ENCODE data around the gene C1orf21. TPM values are rescaled to one million over a fixed set of nuclear protein-coding genes. Genes with fewer than 3 reads are reported as not detected.

Gene C1orf21
- total RNA-seq, 2 donors from 2014 or later: 8.3 to 10.2 TPM

DNA sequence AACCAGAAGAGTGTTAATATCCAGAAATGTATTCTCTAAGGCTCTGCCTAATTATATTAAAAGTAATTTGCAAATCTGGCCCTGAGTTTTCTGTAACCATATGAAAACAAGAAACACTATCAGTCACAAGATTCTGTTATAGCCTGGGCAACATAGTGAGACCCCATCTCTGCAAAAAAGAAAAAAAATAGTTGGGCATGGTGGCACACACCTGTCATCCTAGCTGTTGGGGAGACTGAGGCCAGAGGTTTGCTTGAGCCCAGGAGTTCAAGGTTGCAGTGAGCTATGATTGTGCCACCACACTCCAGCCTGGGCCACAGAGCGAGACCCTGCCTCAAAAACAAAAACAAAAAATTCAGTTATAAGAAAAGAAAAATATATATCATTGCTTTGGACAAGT is 25.6 kb downstream of the C1orf21 start:
- Histone ChIP-seq H3K4me1 (peaks cover 15% of the 10 kb centered on the region), H3K36me3 (replicated peaks in 1 of 2; ENCODE audit: insufficient read depth in 1 of 2, low read depth in 2 of 2) (no peaks in the 10 kb centered on the region), H3K4me3 (no peak overlapping the region), H3K27ac (no peak overlapping the region), H3K27me3 (no peaks in the 10 kb centered on the region), H3K9me3 (no peaks in the 10 kb centered on the region)
- DNase-seq: no peak
- ATAC-seq: no peak
- intact Hi-C loops (cut with DNase I): no loop called here
- 100% methylated on average over 1 of the region's 1 CpG for WGBS, 2 donors
- no peak for TF ChIP-seq CTCF (IDR thresholded peaks at IDR 0.05)
- TF ChIP-seq POLR2A (IDR thresholded peaks at IDR 0.05): no peak

GRCh38 chr1:184416481-184416880 is 29.7 kb downstream of the C1orf21 start:
- no peaks in the 10 kb centered on the region for H3K36me3 ChIP-seq (replicated peaks in 1 of 2; ENCODE audit: insufficient read depth in 1 of 2, low read depth in 2 of 2)
- TF ChIP-seq CTCF (IDR thresholded peaks at IDR 0.05) (no peak), POLR2A (IDR thresholded peaks at IDR 0.05) (no peak)
- no peak overlapping the region for H3K4me3 ChIP-seq
- 89% methylated on average over 2 of the region's 2 CpGs for whole genome bisulfite sequencing, 2 donors
- H3K27ac ChIP-seq: no peak overlapping the region
- intact Hi-C loops (cut with DNase I): no loop called here
- no peaks in the 10 kb centered on the region for H3K4me1 ChIP-seq
- ATAC-seq (no peak), DNase-seq (no peak)
- no peaks in the 10 kb centered on the region for H3K9me3 ChIP-seq
- no peaks in the 10 kb centered on the region for H3K27me3 ChIP-seq

- no peak for DNase-seq
- no peaks in the 10 kb centered on the region for H3K9me3 ChIP-seq
- TF ChIP-seq CTCF (IDR thresholded peaks at IDR 0.05) (no peak), POLR2A (IDR thresholded peaks at IDR 0.05) (no peak)
- ATAC-seq: no peak
- no peaks in the 10 kb centered on the region for H3K27me3 ChIP-seq
- no peaks in the 10 kb centered on the region for H3K4me1 ChIP-seq
- WGBS, 2 donors: 79% methylated on average over 3 of the region's 3 CpGs
- H3K27ac ChIP-seq: no peak overlapping the region
- no peaks in the 10 kb centered on the region for H3K36me3 ChIP-seq (replicated peaks in 1 of 2; ENCODE audit: insufficient read depth in 1 of 2, low read depth in 2 of 2)
- intact Hi-C loops (cut with DNase I): no loop called here
- no peak overlapping the region for H3K4me3 ChIP-seq
Measured at GRCh38 chr1:184416946-184417345, 30.1 kb downstream of the C1orf21 start.

- H3K4me3 ChIP-seq: no peak overlapping the region
- DNase-seq (no peak), ATAC-seq (no peak)
- 89 to 100% methylated on average over 1 of the region's 1 CpG for WGBS, 2 donors
- no peaks in the 10 kb centered on the region for H3K9me3 ChIP-seq
- H3K36me3 ChIP-seq (replicated peaks in 1 of 2; ENCODE audit: insufficient read depth in 1 of 2, low read depth in 2 of 2): no peaks in the 10 kb centered on the region
- intact Hi-C loops (cut with DNase I): no loop called here
- no peak overlapping the region for H3K27ac ChIP-seq
- no peaks in the 10 kb centered on the region for H3K27me3 ChIP-seq
- no peak for TF ChIP-seq POLR2A (IDR thresholded peaks at IDR 0.05)
- no peak for TF ChIP-seq CTCF (IDR thresholded peaks at IDR 0.05)
- H3K4me1 ChIP-seq: peaks cover 4% of the 10 kb centered on the region
Measured at GRCh38 chr1:184417916-184418315, 31.1 kb downstream of the C1orf21 start.

DNA sequence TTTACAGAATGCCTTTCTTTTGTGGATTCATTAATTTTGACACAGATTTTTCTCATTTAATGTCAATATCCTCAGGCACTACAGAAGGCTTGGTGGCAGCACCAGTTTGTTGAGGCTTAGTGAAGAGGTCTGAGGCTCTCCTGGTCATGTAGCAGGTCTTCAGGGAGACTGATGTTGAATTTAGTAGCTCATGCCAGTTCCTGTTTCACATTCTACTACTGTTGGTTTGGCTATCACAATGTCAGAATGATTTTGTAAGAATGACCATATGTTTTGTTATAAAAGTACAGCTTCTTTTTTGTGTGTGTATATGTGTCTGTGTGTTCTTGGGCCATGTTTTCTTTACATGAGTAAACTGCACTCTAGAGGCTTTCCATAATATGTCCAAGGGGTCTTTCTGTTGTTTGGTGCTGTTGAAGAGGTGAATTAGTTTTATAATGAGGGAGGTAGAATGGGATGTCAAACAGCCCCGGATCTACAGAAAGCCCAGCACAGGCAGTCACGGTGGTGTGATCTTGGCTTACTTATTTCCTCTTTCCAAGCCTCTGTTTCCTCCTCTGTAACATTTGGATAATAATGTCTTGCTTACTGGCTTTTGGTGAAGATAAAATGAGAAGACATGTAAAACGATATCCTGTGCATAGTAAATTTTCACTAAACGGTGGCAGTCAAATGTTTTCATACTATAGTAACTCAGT is 32.0 kb downstream of the C1orf21 start:
- no peak for ATAC-seq
- no peak overlapping the region for H3K27ac ChIP-seq
- WGBS, 2 donors: 74 to 90% methylated on average over 4 of the region's 4 CpGs

More for the DNA sequence above, 32.0 kb downstream of the C1orf21 start:
- TF ChIP-seq POLR2A (IDR thresholded peaks at IDR 0.05): no peak
- TF ChIP-seq CTCF (IDR thresholded peaks at IDR 0.05): no peak
- Histone ChIP-seq H3K4me3 (no peak overlapping the region), H3K9me3 (no peaks in the 10 kb centered on the region), H3K36me3 (replicated peaks in 1 of 2; ENCODE audit: insufficient read depth in 1 of 2, low read depth in 2 of 2) (no peaks in the 10 kb centered on the region), H3K4me1 (peaks cover 7% of the 10 kb centered on the region), H3K27me3 (no peaks in the 10 kb centered on the region)
- no peak for DNase-seq
- intact Hi-C loops (cut with DNase I): no loop called here

All from body of pancreas (tissue), 4 donors.